ENCODE results near the gene RHBDL1. TPM values are rescaled to one million over a fixed set of nuclear protein-coding genes. Genes with fewer than 3 reads are reported as not detected.

Gene RHBDL1
- total and polyA plus RNA-seq, 10 of the 15 experiments (the other 5 are each of a cell fraction or from before 2014, with no cell fraction given) = 0.04 to 1.3 (median 0.65) TPM; not detected in 5

DNA sequence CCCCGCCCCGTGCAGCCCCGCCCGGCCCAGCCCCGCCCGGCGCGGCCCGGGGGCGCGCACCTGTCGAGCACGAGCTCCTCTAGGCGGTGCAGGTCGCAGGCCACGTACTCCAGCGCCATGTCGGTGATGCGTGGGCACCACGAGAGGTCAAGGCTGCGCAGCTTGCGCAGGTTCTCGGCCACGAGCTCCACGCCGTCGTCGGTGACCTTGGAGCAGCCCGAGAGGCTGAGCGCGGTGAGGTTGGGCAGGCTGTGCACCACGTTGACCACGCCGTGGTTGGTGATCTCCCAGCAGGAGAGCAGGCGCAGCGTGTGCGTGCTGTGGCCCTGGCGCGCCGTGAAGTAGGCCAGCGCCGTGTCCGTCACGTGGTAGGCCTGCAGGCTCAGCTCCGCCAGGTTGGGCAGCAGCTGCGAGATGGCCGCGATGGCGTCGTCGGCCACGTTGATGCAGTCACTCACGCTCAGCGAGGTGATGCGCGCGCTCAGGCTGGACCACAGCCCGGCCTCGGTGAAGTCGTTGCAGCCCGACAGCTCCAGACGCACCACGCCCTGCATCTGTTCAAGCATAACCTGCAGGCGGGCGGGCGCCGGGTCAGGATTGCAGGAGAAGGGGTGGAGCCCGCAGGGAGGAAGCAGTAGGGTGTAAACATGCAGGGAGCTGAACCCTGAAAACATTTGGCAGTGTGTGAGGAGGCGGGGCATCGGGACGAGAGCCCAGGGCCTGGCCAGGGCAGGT is 20.1 kb downstream of the RHBDL1 start (continued):
- TF ChIP-seq ZNF207 (IDR thresholded peaks at IDR 0.05; ENCODE audit: borderline replicate concordance) = 0 out of 2 replicates have a peak, but pooled peaks have one; percentile 49
- peak; percentile 90 for TF ChIP-seq LARP7 (IDR thresholded peaks at IDR 0.05)
- no peak for TF ChIP-seq NFYA (IDR thresholded peaks at IDR 0.05; ENCODE audit: borderline replicate concordance, low read depth, low read length)
- no peak for TF ChIP-seq SMAD1 (IDR thresholded peaks at IDR 0.05; ENCODE audit: low read depth, partially characterized antibody)
- TF ChIP-seq, protein P1, sequence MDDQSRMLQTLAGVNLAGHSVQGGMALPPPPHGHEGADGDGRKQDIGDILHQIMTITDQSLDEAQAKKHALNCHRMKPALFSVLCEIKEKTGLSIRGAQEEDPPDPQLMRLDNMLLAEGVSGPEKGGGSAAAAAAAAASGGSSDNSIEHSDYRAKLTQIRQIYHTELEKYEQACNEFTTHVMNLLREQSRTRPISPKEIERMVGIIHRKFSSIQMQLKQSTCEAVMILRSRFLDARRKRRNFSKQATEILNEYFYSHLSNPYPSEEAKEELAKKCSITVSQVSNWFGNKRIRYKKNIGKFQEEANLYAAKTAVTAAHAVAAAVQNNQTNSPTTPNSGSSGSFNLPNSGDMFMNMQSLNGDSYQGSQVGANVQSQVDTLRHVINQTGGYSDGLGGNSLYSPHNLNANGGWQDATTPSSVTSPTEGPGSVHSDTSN (IDR thresholded peaks at IDR 0.05; ENCODE audit: insufficient replicate concordance, low read depth, low read length) = no peak
- peak; percentile 79 for TF ChIP-seq DPF2 (IDR thresholded peaks at IDR 0.05)
- TF ChIP-seq, protein P2, sequence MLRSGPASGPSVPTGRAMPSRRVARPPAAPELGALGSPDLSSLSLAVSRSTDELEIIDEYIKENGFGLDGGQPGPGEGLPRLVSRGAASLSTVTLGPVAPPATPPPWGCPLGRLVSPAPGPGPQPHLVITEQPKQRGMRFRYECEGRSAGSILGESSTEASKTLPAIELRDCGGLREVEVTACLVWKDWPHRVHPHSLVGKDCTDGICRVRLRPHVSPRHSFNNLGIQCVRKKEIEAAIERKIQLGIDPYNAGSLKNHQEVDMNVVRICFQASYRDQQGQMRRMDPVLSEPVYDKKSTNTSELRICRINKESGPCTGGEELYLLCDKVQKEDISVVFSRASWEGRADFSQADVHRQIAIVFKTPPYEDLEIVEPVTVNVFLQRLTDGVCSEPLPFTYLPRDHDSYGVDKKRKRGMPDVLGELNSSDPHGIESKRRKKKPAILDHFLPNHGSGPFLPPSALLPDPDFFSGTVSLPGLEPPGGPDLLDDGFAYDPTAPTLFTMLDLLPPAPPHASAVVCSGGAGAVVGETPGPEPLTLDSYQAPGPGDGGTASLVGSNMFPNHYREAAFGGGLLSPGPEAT (IDR thresholded peaks at IDR 0.05; ENCODE audit: low read depth) = no peak
- TF ChIP-seq CBX5 (IDR thresholded peaks at IDR 0.05; ENCODE audit: low read depth) = no peak
- TF ChIP-seq GATAD2B (conservative IDR thresholded peaks at IDR 0.05; ENCODE audit: low read depth) = peak; percentile 77; the same call in 1 of the 2 replicates
- no peak for TF ChIP-seq MYB (IDR thresholded peaks at IDR 0.05; ENCODE audit: borderline replicate concordance, low read depth, low read length)
- TF ChIP-seq BHLHE40 (IDR thresholded peaks at IDR 0.05; ENCODE audit: borderline replicate concordance in 1 of 2, low read depth in 2 of 2, low read length in 1 of 2) = peak in 1 of 2 experiments; percentile 71; a peak in 2 of 4 replicates
- TF ChIP-seq, protein P3, sequence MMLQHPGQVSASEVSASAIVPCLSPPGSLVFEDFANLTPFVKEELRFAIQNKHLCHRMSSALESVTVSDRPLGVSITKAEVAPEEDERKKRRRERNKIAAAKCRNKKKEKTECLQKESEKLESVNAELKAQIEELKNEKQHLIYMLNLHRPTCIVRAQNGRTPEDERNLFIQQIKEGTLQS (IDR thresholded peaks at IDR 0.05; ENCODE audit: borderline replicate concordance, extremely low read depth, low read depth, low read length) = no peak
- no peak for TF ChIP-seq RFX5 (IDR thresholded peaks at IDR 0.05; ENCODE audit: low read depth, low read length)
- no peak for TF ChIP-seq ZBED1 (IDR thresholded peaks at IDR 0.05; ENCODE audit: borderline replicate concordance)
- TF ChIP-seq MEF2B (IDR thresholded peaks at IDR 0.05; ENCODE audit: partially characterized antibody, poor library complexity, severe bottlenecking) = no peak
- TF ChIP-seq SMARCA5 (IDR thresholded peaks at IDR 0.05) = 0 out of 2 replicates have a peak, but pooled peaks have one; percentile 44
- TF ChIP-seq, protein P4, sequence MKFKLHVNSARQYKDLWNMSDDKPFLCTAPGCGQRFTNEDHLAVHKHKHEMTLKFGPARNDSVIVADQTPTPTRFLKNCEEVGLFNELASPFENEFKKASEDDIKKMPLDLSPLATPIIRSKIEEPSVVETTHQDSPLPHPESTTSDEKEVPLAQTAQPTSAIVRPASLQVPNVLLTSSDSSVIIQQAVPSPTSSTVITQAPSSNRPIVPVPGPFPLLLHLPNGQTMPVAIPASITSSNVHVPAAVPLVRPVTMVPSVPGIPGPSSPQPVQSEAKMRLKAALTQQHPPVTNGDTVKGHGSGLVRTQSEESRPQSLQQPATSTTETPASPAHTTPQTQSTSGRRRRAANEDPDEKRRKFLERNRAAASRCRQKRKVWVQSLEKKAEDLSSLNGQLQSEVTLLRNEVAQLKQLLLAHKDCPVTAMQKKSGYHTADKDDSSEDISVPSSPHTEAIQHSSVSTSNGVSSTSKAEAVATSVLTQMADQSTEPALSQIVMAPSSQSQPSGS (IDR thresholded peaks at IDR 0.05; ENCODE audit: low read length) = no peak
- TF ChIP-seq NFYB (IDR thresholded peaks at IDR 0.05; ENCODE audit: insufficient read depth, low read depth, low read length) = no peak
- no peak for TF ChIP-seq MEF2A (IDR thresholded peaks at IDR 0.05; ENCODE audit: insufficient read depth, low read depth, low read length)
- TF ChIP-seq NR2C2 (IDR thresholded peaks at IDR 0.05; ENCODE audit: borderline replicate concordance, control insufficient read depth, insufficient read length, low read depth) = no peak
- TF ChIP-seq, protein P5, sequence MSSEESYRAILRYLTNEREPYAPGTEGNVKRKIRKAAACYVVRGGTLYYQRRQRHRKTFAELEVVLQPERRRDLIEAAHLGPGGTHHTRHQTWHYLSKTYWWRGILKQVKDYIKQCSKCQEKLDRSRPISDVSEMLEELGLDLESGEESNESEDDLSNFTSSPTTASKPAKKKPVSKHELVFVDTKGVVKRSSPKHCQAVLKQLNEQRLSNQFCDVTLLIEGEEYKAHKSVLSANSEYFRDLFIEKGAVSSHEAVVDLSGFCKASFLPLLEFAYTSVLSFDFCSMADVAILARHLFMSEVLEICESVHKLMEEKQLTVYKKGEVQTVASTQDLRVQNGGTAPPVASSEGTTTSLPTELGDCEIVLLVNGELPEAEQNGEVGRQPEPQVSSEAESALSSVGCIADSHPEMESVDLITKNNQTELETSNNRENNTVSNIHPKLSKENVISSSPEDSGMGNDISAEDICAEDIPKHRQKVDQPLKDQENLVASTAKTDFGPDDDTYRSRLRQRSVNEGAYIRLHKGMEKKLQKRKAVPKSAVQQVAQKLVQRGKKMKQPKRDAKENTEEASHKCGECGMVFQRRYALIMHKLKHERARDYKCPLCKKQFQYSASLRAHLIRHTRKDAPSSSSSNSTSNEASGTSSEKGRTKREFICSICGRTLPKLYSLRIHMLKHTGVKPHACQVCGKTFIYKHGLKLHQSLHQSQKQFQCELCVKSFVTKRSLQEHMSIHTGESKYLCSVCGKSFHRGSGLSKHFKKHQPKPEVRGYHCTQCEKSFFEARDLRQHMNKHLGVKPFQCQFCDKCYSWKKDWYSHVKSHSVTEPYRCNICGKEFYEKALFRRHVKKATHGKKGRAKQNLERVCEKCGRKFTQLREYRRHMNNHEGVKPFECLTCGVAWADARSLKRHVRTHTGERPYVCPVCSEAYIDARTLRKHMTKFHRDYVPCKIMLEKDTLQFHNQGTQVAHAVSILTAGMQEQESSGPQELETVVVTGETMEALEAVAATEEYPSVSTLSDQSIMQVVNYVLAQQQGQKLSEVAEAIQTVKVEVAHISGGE (CRISPR knock-in tag; IDR thresholded peaks at IDR 0.05) = no peak
